ENCODE data around the gene TXNRD2.

GRCh38 chr22:19891317-19892256 lies 50.0 kb downstream of the TXNRD2 start:
- TF ChIP-seq CTCF (conservative IDR thresholded peaks at IDR 0.05; ENCODE audit: low read depth, low read length), result no peak
- no peak for TF ChIP-seq EZH2 (IDR thresholded peaks at IDR 0.05; ENCODE audit: low read length, unreplicated experiment)
- no peak for TF ChIP-seq EZH2phosphoT487 (IDR thresholded peaks at IDR 0.05; ENCODE audit: borderline replicate concordance, low read length)

All from PC-3 (cell line).